Loucy (cell line): ENCODE measurements around the gene RMC1.

Experiments
- EZH2phosphoT487 ChIP-seq: fragments of 200-600 bp; IDR thresholded peaks from 2 replicates; pipeline ENCODE4 v1.6.1; 2018; ENCODE audit warnings: antibody characterized with exemption, mild to moderate bottlenecking, moderate library complexity, borderline replicate concordance
- TF ChIP-seq, protein P1 (sequence below): fragments of 200-600 bp; sonication (generic); conservative IDR thresholded peaks from 2 replicates; pipeline ENCODE4 v1.5.1; 2014; ENCODE audit warnings: mild to moderate bottlenecking, antibody characterized with exemption, low read length

DNA sequence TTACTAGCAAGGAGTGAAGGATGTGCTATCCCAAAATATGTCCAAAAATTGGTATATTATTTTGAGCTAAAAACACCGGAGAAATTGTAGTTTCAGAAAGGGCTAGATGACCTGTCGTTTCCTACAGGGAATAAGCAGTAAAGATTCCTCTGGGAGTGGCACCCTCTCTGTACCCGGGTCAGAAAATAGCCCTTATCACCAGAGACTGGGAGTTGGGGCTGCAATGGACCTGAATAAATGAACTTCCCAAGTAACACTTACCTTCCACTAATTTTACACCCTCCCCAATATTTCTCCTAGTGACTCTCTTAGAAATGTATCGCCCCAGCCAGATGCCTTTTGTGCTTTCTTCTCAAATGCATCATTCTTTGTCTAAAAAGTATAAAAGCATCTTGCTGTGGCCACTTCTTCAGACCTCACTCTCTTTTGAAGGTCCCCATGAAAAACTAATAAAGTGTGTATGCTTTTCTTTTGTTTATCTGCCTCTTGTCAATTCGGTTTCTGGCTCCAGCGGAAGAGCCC lies 734 bp upstream of the RMC1 start:
- TF ChIP-seq, protein P1, sequence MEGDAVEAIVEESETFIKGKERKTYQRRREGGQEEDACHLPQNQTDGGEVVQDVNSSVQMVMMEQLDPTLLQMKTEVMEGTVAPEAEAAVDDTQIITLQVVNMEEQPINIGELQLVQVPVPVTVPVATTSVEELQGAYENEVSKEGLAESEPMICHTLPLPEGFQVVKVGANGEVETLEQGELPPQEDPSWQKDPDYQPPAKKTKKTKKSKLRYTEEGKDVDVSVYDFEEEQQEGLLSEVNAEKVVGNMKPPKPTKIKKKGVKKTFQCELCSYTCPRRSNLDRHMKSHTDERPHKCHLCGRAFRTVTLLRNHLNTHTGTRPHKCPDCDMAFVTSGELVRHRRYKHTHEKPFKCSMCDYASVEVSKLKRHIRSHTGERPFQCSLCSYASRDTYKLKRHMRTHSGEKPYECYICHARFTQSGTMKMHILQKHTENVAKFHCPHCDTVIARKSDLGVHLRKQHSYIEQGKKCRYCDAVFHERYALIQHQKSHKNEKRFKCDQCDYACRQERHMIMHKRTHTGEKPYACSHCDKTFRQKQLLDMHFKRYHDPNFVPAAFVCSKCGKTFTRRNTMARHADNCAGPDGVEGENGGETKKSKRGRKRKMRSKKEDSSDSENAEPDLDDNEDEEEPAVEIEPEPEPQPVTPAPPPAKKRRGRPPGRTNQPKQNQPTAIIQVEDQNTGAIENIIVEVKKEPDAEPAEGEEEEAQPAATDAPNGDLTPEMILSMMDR: 0 out of 2 replicates have a peak, but pooled peaks have one; percentile 22
- no peak for TF ChIP-seq EZH2phosphoT487
